Measurements from ENCODE around the gene CCS. TPM values are rescaled to one million over a fixed set of nuclear protein-coding genes. Genes with fewer than 3 reads are reported as not detected.
A peak's percentile ranks its signal among the peaks of the same experiment; 100 is the strongest.

CCS gene
- total RNA-seq, 1 donor: 35.8 TPM

GRCh38 chr11:66546368-66546965, 46.5 kb upstream of the CCS start, which contains the start of gene ACTN3:
Gene ACTN3 (plus strand): TSS chr11:66546903. CDS start chr11:66546938, 35 bp downstream.
- H2AFZ ChIP-seq (ENCODE audit: low read length): peak within 1 kb of the TSS; percentile 85
- peaks cover 25% of the 10 kb centered on the region for H3K27me3 ChIP-seq (ENCODE audit: insufficient read depth, low read length)
- DNase-seq (ENCODE audit: insufficient read length, low spot score, missing footprints): peak; percentile 78
- H3K4me1 ChIP-seq (ENCODE audit: insufficient read depth, low read length): peaks cover 20% of the 10 kb centered on the region
- no peak for TF ChIP-seq CTCF (IDR thresholded peaks at IDR 0.05; ENCODE audit: extremely low read depth, low read depth, low read length)
- no peaks in the 10 kb centered on the region for H3K9me3 ChIP-seq (ENCODE audit: low read depth, low read length)
- peak within 1 kb of the TSS; percentile 55 for H3K27ac ChIP-seq (ENCODE audit: low read depth, low read length)
- H3K4me3 ChIP-seq (ENCODE audit: insufficient read depth, low read length): peak within 1 kb of the TSS; percentile 85
- peaks cover 12% of the 10 kb centered on the region for H3K36me3 ChIP-seq (ENCODE audit: insufficient read depth, low read length)
- peaks cover 4% of the 10 kb centered on the region for H3K79me2 ChIP-seq (ENCODE audit: insufficient read depth, low read length)
- H4K20me1 ChIP-seq (ENCODE audit: insufficient read depth, low read length): peaks cover 5% of the 10 kb centered on the region
- peak within 1 kb of the TSS; percentile 91 for H3K4me2 ChIP-seq (ENCODE audit: insufficient read depth, low read length)

- Histone ChIP-seq H3K36me3 (ENCODE audit: insufficient read depth, low read length) (peaks cover 12% of the 10 kb centered on the region), H3K79me2 (ENCODE audit: insufficient read depth, low read length) (peaks cover 4% of the 10 kb centered on the region), H3K27me3 (ENCODE audit: insufficient read depth, low read length) (peaks cover 25% of the 10 kb centered on the region), H3K9me3 (ENCODE audit: low read depth, low read length) (no peaks in the 10 kb centered on the region), H3K4me2 (ENCODE audit: insufficient read depth, low read length) (peak overlapping the region; percentile 91), H3K27ac (ENCODE audit: low read depth, low read length) (no peak overlapping the region), H2AFZ (ENCODE audit: low read length) (no peak overlapping the region), H4K20me1 (ENCODE audit: insufficient read depth, low read length) (peaks cover 5% of the 10 kb centered on the region), H3K4me1 (ENCODE audit: insufficient read depth, low read length) (peaks cover 20% of the 10 kb centered on the region), H3K4me3 (ENCODE audit: insufficient read depth, low read length) (no peak overlapping the region)
- no peak for TF ChIP-seq CTCF (IDR thresholded peaks at IDR 0.05; ENCODE audit: extremely low read depth, low read depth, low read length)
- DNase-seq (ENCODE audit: insufficient read length, low spot score, missing footprints): peak; percentile 77
These were observed 45.9 kb upstream of the CCS start for GRCh38 chr11:66546966-66547661.

DNA sequence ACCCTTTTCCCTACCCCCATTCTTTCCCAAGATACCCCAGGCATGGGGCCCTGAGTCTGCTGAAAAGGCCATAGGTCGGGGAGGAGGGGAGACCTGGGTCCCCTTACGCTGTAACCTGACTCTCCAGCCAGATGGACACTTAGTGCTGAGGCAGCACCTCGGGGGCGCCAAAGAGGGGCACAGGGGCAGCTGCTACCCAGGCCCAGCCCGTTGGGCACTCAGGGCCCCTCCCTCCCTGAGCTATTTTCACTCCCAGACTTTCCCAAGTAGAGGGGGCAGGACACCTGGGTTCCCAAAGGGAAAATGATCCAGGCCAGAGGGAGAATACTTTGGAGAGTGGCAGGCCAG, 45.3 kb upstream of the CCS start:
- Histone ChIP-seq H3K36me3 (ENCODE audit: insufficient read depth, low read length) (peaks cover 9% of the 10 kb centered on the region), H3K27ac (ENCODE audit: low read depth, low read length) (no peak overlapping the region)

More for the DNA sequence above, 45.3 kb upstream of the CCS start:
- Histone ChIP-seq H2AFZ (ENCODE audit: low read length) (no peak overlapping the region), H3K79me2 (ENCODE audit: insufficient read depth, low read length) (peaks cover 4% of the 10 kb centered on the region), H3K4me1 (ENCODE audit: insufficient read depth, low read length) (peaks cover 14% of the 10 kb centered on the region), H3K4me2 (ENCODE audit: insufficient read depth, low read length) (no peak overlapping the region), H4K20me1 (ENCODE audit: insufficient read depth, low read length) (peaks cover 5% of the 10 kb centered on the region), H3K27me3 (ENCODE audit: insufficient read depth, low read length) (peaks cover 25% of the 10 kb centered on the region), H3K4me3 (ENCODE audit: insufficient read depth, low read length) (no peak overlapping the region), H3K9me3 (ENCODE audit: low read depth, low read length) (no peaks in the 10 kb centered on the region)
- no peak for TF ChIP-seq CTCF (IDR thresholded peaks at IDR 0.05; ENCODE audit: extremely low read depth, low read depth, low read length)
- DNase-seq (ENCODE audit: insufficient read length, low spot score, missing footprints): peak; percentile 55

Measured in osteoblast (primary cell).